ENCODE results near the gene LRRC8C.

The LRRC8C gene

GRCh38 chr1:89635825-89636815, 3.2 kb downstream of the LRRC8C start:
- no peak for FAIRE-seq

GRCh38 chr1:89637496-89637895, 4.6 kb downstream of the LRRC8C start:
- no peak for FAIRE-seq

GRCh38 chr1:89640440-89640839, 7.5 kb downstream of the LRRC8C start:
- FAIRE-seq, result no peak

- no peak for FAIRE-seq
These were observed 8.9 kb downstream of the LRRC8C start for GRCh38 chr1:89641781-89642180.

GRCh38 chr1:89643577-89643976, 10.7 kb downstream of the LRRC8C start:
- no peak for FAIRE-seq

- no peak for FAIRE-seq
These were observed 11.3 kb downstream of the LRRC8C start for GRCh38 chr1:89644119-89644814.

- FAIRE-seq, result no peak
These were observed 13.3 kb downstream of the LRRC8C start for GRCh38 chr1:89646259-89646658.

GRCh38 chr1:89649783-89650182, 16.9 kb downstream of the LRRC8C start:
- no peak for FAIRE-seq

- no peak for FAIRE-seq
These were observed 19.5 kb downstream of the LRRC8C start for GRCh38 chr1:89652373-89652772.

GRCh38 chr1:89657886-89658285, 25.0 kb downstream of the LRRC8C start:
- FAIRE-seq, result no peak

GRCh38 chr1:89659322-89660081, 26.6 kb downstream of the LRRC8C start:
- no peak for FAIRE-seq

GRCh38 chr1:89660224-89661061, 27.5 kb downstream of the LRRC8C start:
- no peak for FAIRE-seq

GRCh38 chr1:89665941-89666340, 33.0 kb downstream of the LRRC8C start:
- no peak for FAIRE-seq

GRCh38 chr1:89666640-89667039, 33.7 kb downstream of the LRRC8C start:
- FAIRE-seq, result no peak

- FAIRE-seq, result no peak
These were observed 34.8 kb downstream of the LRRC8C start for GRCh38 chr1:89667691-89668090.

GRCh38 chr1:89668961-89669360, 36.0 kb downstream of the LRRC8C start:
- no peak for FAIRE-seq

GRCh38 chr1:89669441-89669840, 36.5 kb downstream of the LRRC8C start:
- FAIRE-seq, result no peak

GRCh38 chr1:89670163-89670562, 37.2 kb downstream of the LRRC8C start:
- no peak for FAIRE-seq

GRCh38 chr1:89670711-89671110, 37.8 kb downstream of the LRRC8C start:
- FAIRE-seq, result no peak

- FAIRE-seq, result no peak
These were observed 39.0 kb downstream of the LRRC8C start for GRCh38 chr1:89671775-89672488.

GRCh38 chr1:89672489-89673183, 39.7 kb downstream of the LRRC8C start:
- FAIRE-seq, result no peak

Measured in TTC549 (cell line).